ENCODE results near the gene C1QBP. TPM values are rescaled to one million over a fixed set of nuclear protein-coding genes. Genes with fewer than 3 reads are reported as not detected.

Gene C1QBP
- total RNA-seq, 1 donor from 2014 or later, result 86.3 TPM

- Mint-ChIP-seq H3K36me3 (ENCODE audit: unreplicated experiment) (peaks cover 1% of the 10 kb centered on the region), H3K4me3 (ENCODE audit: unreplicated experiment) (peak overlapping the region; percentile 84), H3K27ac (ENCODE audit: unreplicated experiment) (peak overlapping the region; percentile 72), H3K27me3 (ENCODE audit: unreplicated experiment) (no peaks in the 10 kb centered on the region), H3K4me1 (ENCODE audit: unreplicated experiment) (peaks cover 20% of the 10 kb centered on the region), H3K9me3 (ENCODE audit: unreplicated experiment) (no peaks in the 10 kb centered on the region)
- DNase-seq (ENCODE audit: extremely low spot score, unreplicated experiment), result no peak
- no peak for TF ChIP-seq CTCF (IDR thresholded peaks at IDR 0.05)
These were observed 29.1 kb upstream of the C1QBP start for GRCh38 chr17:5468075-5468473.

- Mint-ChIP-seq H3K27ac (ENCODE audit: unreplicated experiment) (peak overlapping the region; percentile 72), H3K9me3 (ENCODE audit: unreplicated experiment) (no peaks in the 10 kb centered on the region), H3K4me1 (ENCODE audit: unreplicated experiment) (peaks cover 20% of the 10 kb centered on the region), H3K27me3 (ENCODE audit: unreplicated experiment) (no peaks in the 10 kb centered on the region), H3K36me3 (ENCODE audit: unreplicated experiment) (peaks cover under 1% of the 10 kb centered on the region), H3K4me3 (ENCODE audit: unreplicated experiment) (peak overlapping the region; percentile 84)
- DNase-seq (ENCODE audit: extremely low spot score, unreplicated experiment), result no peak
- no peak for TF ChIP-seq CTCF (IDR thresholded peaks at IDR 0.05)
These were observed 28.5 kb upstream of the C1QBP start for GRCh38 chr17:5467416-5467815.

GRCh38 chr17:5466295-5466694 is 27.3 kb upstream of the C1QBP start:
- no peak overlapping the region for H3K27ac Mint-ChIP-seq (ENCODE audit: unreplicated experiment)
- H3K4me3 Mint-ChIP-seq (ENCODE audit: unreplicated experiment), result peak overlapping the region; percentile 84
- no peaks in the 10 kb centered on the region for H3K27me3 Mint-ChIP-seq (ENCODE audit: unreplicated experiment)
- H3K9me3 Mint-ChIP-seq (ENCODE audit: unreplicated experiment), result no peaks in the 10 kb centered on the region
- no peak for DNase-seq (ENCODE audit: extremely low spot score, unreplicated experiment)
- H3K36me3 Mint-ChIP-seq (ENCODE audit: unreplicated experiment), result peaks cover 5% of the 10 kb centered on the region
- peaks cover 20% of the 10 kb centered on the region for H3K4me1 Mint-ChIP-seq (ENCODE audit: unreplicated experiment)
- no peak for TF ChIP-seq CTCF (IDR thresholded peaks at IDR 0.05)

- Mint-ChIP-seq H3K9me3 (ENCODE audit: unreplicated experiment) (no peaks in the 10 kb centered on the region), H3K27ac (ENCODE audit: unreplicated experiment) (no peak overlapping the region), H3K4me3 (ENCODE audit: unreplicated experiment) (no peak overlapping the region), H3K36me3 (ENCODE audit: unreplicated experiment) (peaks cover 8% of the 10 kb centered on the region), H3K4me1 (ENCODE audit: unreplicated experiment) (peaks cover 20% of the 10 kb centered on the region), H3K27me3 (ENCODE audit: unreplicated experiment) (no peaks in the 10 kb centered on the region)
- TF ChIP-seq CTCF (IDR thresholded peaks at IDR 0.05), result no peak
- no peak for DNase-seq (ENCODE audit: extremely low spot score, unreplicated experiment)
These were observed 26.0 kb upstream of the C1QBP start for GRCh38 chr17:5464717-5465507.

- Mint-ChIP-seq H3K9me3 (ENCODE audit: unreplicated experiment) (no peaks in the 10 kb centered on the region), H3K4me1 (ENCODE audit: unreplicated experiment) (no peaks in the 10 kb centered on the region), H3K27ac (ENCODE audit: unreplicated experiment) (no peak overlapping the region), H3K27me3 (ENCODE audit: unreplicated experiment) (no peaks in the 10 kb centered on the region), H3K4me3 (ENCODE audit: unreplicated experiment) (no peak overlapping the region), H3K36me3 (ENCODE audit: unreplicated experiment) (peaks cover 38% of the 10 kb centered on the region)
- no peak for DNase-seq (ENCODE audit: extremely low spot score, unreplicated experiment)
- no peak for TF ChIP-seq CTCF (IDR thresholded peaks at IDR 0.05)
These were observed 7.8 kb upstream of the C1QBP start for GRCh38 chr17:5446786-5447185.
